Measurements from ENCODE around the gene UFD1. TPM values are rescaled to one million over a fixed set of nuclear protein-coding genes. Genes with fewer than 3 reads are reported as not detected.

Gene UFD1
- total RNA-seq, 2 experiments from 2014 or later = 80.1 to 111 TPM

DNA sequence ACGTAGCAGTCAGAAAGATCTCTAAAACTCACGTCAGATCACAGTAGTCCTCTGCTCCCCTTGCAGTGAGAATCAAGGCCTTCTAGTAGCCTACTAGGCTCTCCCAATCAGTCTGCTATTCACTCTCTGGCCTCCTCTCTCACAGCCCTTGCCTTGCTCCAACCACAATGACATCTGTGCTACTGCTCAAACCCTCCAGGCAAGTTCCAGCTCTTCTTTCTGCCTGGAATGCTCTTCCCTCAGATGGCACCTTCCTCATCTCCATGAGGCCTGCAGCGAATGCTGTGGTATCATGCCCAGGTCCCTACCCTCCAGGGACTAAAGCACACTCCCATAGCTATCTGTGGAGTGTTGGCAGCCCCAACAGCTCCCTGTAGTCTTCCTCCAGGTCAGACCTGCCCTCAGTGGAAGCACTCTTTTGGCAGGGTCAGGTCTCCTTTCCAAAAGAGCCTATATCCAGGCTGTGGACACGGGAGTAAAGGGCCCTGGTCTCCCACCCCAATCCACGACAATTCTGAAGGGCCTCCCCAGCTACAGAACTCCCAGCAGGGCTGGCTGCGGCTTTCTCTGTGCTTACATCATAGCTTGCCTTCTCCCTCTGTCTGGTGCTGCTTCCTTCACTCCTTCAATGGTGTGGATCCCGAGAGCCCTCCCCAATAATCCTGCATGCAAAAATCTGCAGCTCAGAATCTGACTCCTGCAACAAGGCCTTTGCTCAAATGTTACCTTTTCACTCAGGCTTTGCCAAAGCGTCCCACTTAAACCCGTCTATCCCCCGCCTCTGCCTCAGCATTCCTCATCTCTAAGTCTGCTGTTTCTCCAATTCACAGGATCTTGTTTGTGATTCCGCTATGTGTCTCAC is 56.3 kb downstream of the UFD1 start:
- H3K4me1 Mint-ChIP-seq = peaks cover 85% of the 10 kb centered on the region
- CTCF ChIA-PET = interaction anchor here (0.7 kb wide), 1 partner anchor 55 kb away, joined by 3 read pairs; no protein-coding TSS in a partner anchor
- ATAC-seq (no peak), DNase-seq (no peak)
- H3K27me3 Mint-ChIP-seq = no peaks in the 10 kb centered on the region
- peak overlapping the region; percentile 37 for H3K27ac Mint-ChIP-seq
- peaks cover 25% of the 10 kb centered on the region for H3K36me3 Mint-ChIP-seq
- no peak overlapping the region for H3K4me3 Mint-ChIP-seq
- no peaks in the 10 kb centered on the region for H3K9me3 Mint-ChIP-seq (ENCODE audit: low read depth)

DNA sequence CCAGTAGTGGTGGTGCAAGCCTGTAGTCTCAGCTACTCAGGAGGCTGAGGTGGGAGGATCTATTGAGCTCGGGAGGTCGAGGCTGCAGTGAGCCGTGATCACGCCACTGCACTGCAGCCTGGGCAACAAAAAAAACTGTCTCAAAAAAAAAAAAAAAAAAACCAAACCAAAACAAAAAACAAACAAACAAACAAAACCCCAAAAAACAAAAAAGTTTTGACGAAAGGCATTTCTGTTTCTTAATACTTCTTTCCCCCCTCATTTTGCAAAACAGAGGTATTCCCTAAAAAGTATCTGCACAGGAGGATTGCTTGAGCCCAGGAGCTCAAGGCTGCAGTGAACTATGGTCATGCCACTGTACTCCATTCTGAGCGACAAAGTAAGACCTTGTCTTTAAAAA is 58.7 kb downstream of the UFD1 start:
- Mint-ChIP-seq H3K27ac (peak overlapping the region; percentile 89), H3K27me3 (no peaks in the 10 kb centered on the region), H3K36me3 (peaks cover 22% of the 10 kb centered on the region), H3K4me1 (peaks cover 74% of the 10 kb centered on the region), H3K4me3 (peak overlapping the region; percentile 41), H3K9me3 (ENCODE audit: low read depth) (no peaks in the 10 kb centered on the region)
- DNase-seq (no peak), ATAC-seq (no peak)
- CTCF ChIA-PET = interaction anchor here (1.2 to 1.5 kb wide), 3 partner anchors 10 to 210 kb away, joined by 3 to 6 read pairs (median 3); no protein-coding TSS in a partner anchor

GRCh38 chr22:19419464-19420178 is 59.4 kb downstream of the UFD1 start:
- Mint-ChIP-seq H3K9me3 (ENCODE audit: low read depth) (no peaks in the 10 kb centered on the region), H3K4me1 (peaks cover 67% of the 10 kb centered on the region), H3K27ac (peak overlapping the region; percentile 89), H3K4me3 (peak overlapping the region; percentile 41), H3K27me3 (no peaks in the 10 kb centered on the region), H3K36me3 (peaks cover 22% of the 10 kb centered on the region)
- CTCF ChIA-PET = interaction anchor here (1.2 to 1.5 kb wide), 2 partner anchors 11 to 210 kb away, joined by 3 to 6 read pairs; no protein-coding TSS in a partner anchor
- peak; percentile 91 for ATAC-seq
- peak; percentile 66 for DNase-seq

- peak overlapping the region; percentile 37 for H3K4me3 Mint-ChIP-seq
- CTCF ChIA-PET = no interaction called here
- no peak for ATAC-seq
Observed at GRCh38 chr22:19419086-19419463, 59.9 kb downstream of the UFD1 start.

GRCh38 chr22:19412923-19413322 is 66.1 kb downstream of the UFD1 start:
- Mint-ChIP-seq H3K27ac (no peak overlapping the region), H3K4me3 (no peak overlapping the region), H3K9me3 (ENCODE audit: low read depth) (no peaks in the 10 kb centered on the region), H3K4me1 (peaks cover 20% of the 10 kb centered on the region), H3K27me3 (no peaks in the 10 kb centered on the region), H3K36me3 (peaks cover 31% of the 10 kb centered on the region)
- DNase-seq = no peak
- CTCF ChIA-PET = interaction anchor here (2.1 kb wide), 1 partner anchor 15 kb away, joined by 6 read pairs; no protein-coding TSS in a partner anchor
- ATAC-seq = no peak

More at GRCh38 chr22:19419086-19419463, 59.9 kb downstream of the UFD1 start:
- Mint-ChIP-seq H3K4me1 (peaks cover 64% of the 10 kb centered on the region), H3K27ac (peak overlapping the region; percentile 89), H3K9me3 (ENCODE audit: low read depth) (no peaks in the 10 kb centered on the region), H3K27me3 (no peaks in the 10 kb centered on the region), H3K36me3 (peaks cover 21% of the 10 kb centered on the region)
- no peak for DNase-seq

GRCh38 chr22:19412478-19412877 is 66.5 kb downstream of the UFD1 start:
- H3K4me1 Mint-ChIP-seq = peaks cover 18% of the 10 kb centered on the region
- CTCF ChIA-PET = interaction anchor here (2.1 kb wide), 1 partner anchor 15 kb away, joined by 6 read pairs; no protein-coding TSS in a partner anchor
- no peaks in the 10 kb centered on the region for H3K27me3 Mint-ChIP-seq
- H3K9me3 Mint-ChIP-seq (ENCODE audit: low read depth) = no peaks in the 10 kb centered on the region
- no peak overlapping the region for H3K4me3 Mint-ChIP-seq
- no peak for DNase-seq
- peaks cover 28% of the 10 kb centered on the region for H3K36me3 Mint-ChIP-seq
- ATAC-seq = no peak
- H3K27ac Mint-ChIP-seq = no peak overlapping the region

GRCh38 chr22:19411690-19412045 is 67.3 kb downstream of the UFD1 start:
- Mint-ChIP-seq H3K27me3 (no peaks in the 10 kb centered on the region), H3K4me1 (peaks cover 15% of the 10 kb centered on the region), H3K4me3 (no peak overlapping the region), H3K36me3 (peaks cover 31% of the 10 kb centered on the region), H3K27ac (peak overlapping the region; percentile 56), H3K9me3 (ENCODE audit: low read depth) (no peaks in the 10 kb centered on the region)
- ATAC-seq (no peak), DNase-seq (no peak)
- CTCF ChIA-PET = no interaction called here

DNA sequence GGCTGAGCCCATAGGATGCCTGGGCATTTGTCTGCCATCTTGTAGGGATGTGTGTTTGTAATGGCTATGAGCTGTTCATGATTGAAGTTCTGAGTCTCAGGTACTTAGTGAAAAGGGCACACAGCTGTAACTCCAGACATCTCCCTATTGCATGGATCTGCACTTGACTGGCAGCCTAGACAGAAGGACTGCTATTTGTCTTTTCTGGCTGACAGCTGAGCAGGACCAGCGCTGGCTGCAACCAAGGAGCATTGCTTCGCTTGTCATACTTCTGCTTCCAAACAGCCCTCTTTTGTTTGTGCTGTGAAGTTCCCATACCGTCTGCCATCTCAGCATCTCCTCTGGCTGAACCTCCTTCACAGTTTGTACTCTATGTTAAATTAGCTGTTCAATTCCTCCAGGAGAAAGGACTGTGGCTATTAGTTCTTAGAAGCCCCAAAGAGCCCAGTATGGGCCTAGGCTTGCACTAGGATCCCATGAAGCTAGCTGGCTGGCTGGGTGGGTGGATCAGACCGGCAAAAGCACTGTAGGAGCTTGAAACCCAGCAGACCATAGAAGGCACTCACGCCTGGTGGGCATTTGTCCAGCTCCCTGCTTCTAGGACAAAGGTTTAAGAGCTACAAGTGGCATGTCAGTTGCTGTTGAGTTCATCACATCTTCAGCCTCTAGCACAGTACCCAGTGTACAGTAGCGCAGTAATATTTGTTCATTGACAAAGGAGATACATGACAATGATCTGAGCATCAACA is 67.9 kb downstream of the UFD1 start:
- no peaks in the 10 kb centered on the region for H3K27me3 Mint-ChIP-seq
- H3K9me3 Mint-ChIP-seq (ENCODE audit: low read depth) = no peaks in the 10 kb centered on the region
- ATAC-seq (no peak), DNase-seq (no peak)
- H3K4me1 Mint-ChIP-seq = peaks cover 15% of the 10 kb centered on the region
- CTCF ChIA-PET = no interaction called here
- H3K4me3 Mint-ChIP-seq = no peak overlapping the region
- no peak overlapping the region for H3K27ac Mint-ChIP-seq
- peaks cover 32% of the 10 kb centered on the region for H3K36me3 Mint-ChIP-seq

GRCh38 chr22:19407649-19408606 is 71.1 kb downstream of the UFD1 start:
- no peaks in the 10 kb centered on the region for H3K9me3 Mint-ChIP-seq (ENCODE audit: low read depth)
- CTCF ChIA-PET = no interaction called here
- no peak overlapping the region for H3K4me3 Mint-ChIP-seq
- no peak for ATAC-seq
- no peaks in the 10 kb centered on the region for H3K27me3 Mint-ChIP-seq
- no peak overlapping the region for H3K27ac Mint-ChIP-seq
- peaks cover 43% of the 10 kb centered on the region for H3K36me3 Mint-ChIP-seq
- DNase-seq = no peak
- H3K4me1 Mint-ChIP-seq = peaks cover 5% of the 10 kb centered on the region

DNA sequence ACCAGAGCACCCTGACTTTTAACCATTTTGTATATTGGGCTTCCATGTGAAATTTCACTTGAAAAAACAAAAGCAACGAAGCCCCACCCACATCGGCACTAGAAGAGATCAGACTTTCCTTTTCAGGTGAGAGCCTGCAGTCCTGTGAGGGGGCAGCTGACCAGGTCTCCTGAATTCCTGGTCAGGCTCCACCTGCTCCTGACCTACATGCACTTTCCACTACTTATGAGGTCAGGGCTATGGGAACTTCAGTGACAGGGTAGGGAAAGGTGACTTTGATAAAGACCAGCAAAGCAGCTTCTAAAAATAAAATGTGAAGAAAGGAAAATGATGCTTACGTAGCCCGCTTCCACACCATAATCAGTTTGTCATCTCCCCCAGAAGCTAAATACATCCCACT is 72.1 kb downstream of the UFD1 start:
- ATAC-seq = no peak
- no peaks in the 10 kb centered on the region for H3K27me3 Mint-ChIP-seq
- H3K36me3 Mint-ChIP-seq = peaks cover 43% of the 10 kb centered on the region
- H3K4me1 Mint-ChIP-seq = no peaks in the 10 kb centered on the region
- no peak overlapping the region for H3K27ac Mint-ChIP-seq
- H3K9me3 Mint-ChIP-seq (ENCODE audit: low read depth) = no peaks in the 10 kb centered on the region
- no peak overlapping the region for H3K4me3 Mint-ChIP-seq
- CTCF ChIA-PET = no interaction called here
- no peak for DNase-seq

DNA sequence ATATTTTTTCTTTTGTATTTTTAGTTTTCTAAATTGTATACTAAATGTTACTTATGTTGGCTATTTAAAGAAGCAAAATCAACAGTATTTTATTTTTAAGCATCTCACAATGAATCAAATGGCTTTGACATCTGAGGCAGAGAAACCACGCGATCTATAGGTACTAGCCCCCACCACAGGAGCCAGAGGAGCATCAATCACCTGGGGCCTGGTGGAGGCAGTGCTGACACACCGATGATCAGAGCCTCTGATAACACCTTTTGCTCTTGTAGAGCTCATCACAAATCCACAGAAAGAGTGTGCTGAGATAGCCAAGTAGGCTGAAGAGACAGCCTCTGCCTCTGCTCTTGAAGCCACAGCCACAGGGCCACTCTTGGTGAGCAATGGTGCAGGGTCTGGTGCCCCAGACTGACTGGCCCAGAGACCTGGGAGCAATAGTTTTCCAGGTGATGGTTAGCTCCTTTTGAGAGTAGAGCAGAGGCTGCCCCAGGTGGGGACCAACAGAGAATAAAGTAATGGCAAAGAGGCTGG is 72.6 kb downstream of the UFD1 start:
- CTCF ChIA-PET = no interaction called here
- no peak for DNase-seq
- Mint-ChIP-seq H3K27me3 (no peaks in the 10 kb centered on the region), H3K9me3 (ENCODE audit: low read depth) (no peaks in the 10 kb centered on the region), H3K4me3 (no peak overlapping the region), H3K36me3 (peaks cover 48% of the 10 kb centered on the region), H3K27ac (no peak overlapping the region), H3K4me1 (no peaks in the 10 kb centered on the region)
- peak; percentile 33 for ATAC-seq

- H3K9me3 Mint-ChIP-seq (ENCODE audit: low read depth) = no peaks in the 10 kb centered on the region
Observed at GRCh38 chr22:19405652-19406051, 73.3 kb downstream of the UFD1 start.

More at GRCh38 chr22:19405652-19406051, 73.3 kb downstream of the UFD1 start:
- peaks cover 52% of the 10 kb centered on the region for H3K36me3 Mint-ChIP-seq
- CTCF ChIA-PET = no interaction called here
- no peak for DNase-seq
- no peak for ATAC-seq
- H3K4me3 Mint-ChIP-seq = no peak overlapping the region
- no peak overlapping the region for H3K27ac Mint-ChIP-seq
- no peaks in the 10 kb centered on the region for H3K27me3 Mint-ChIP-seq
- no peaks in the 10 kb centered on the region for H3K4me1 Mint-ChIP-seq

Measured in activated CD8-positive, alpha-beta memory T cell treated with anti-CD3 and anti-CD28 coated beads, Interleukin-2, amount 10 ng/mL, durations not matched to agents 7 days and 5 days (primary cell).